K562 (cell line): Measurements from ENCODE around the gene SPTBN4. TPM values are rescaled to one million over a fixed set of nuclear protein-coding genes. Genes with fewer than 3 reads are reported as not detected.

Experiments
- ATF2 ChIP-seq: sonication (generic); formaldehyde crosslinking; IDR thresholded peaks from 2 replicates; pipeline ENCODE4 v1.8.1; 2022; ENCODE audit warnings: missing genetic modification reagents
- BDP1 ChIP-seq: IDR thresholded peaks from 3 replicates; pipeline ENCODE4 v1.6.1; 2011; ENCODE audit not compliant: insufficient read length, insufficient read depth
- MBD1 ChIP-seq: fragments of 250-450 bp; sonication (Bioruptor Pico); IDR thresholded peaks from 2 replicates; pipeline ENCODE4 v1.8.0; 2022; ENCODE audit warnings: inconsistent platforms
- PKNOX1 ChIP-seq: fragments of 450-650 bp; IDR thresholded peaks from 2 replicates; pipeline ENCODE4 v1.6.1; 2016
- RBM14 ChIP-seq: fragments of 200-400 bp; formaldehyde crosslinking; IDR thresholded peaks from 2 replicates; pipeline ENCODE4 v1.6.1; 2018; ENCODE audit warnings: low read depth, mild to moderate bottlenecking, low read length, moderate library complexity, borderline replicate concordance; ENCODE audit not compliant: insufficient read depth
- RBM22 ChIP-seq: fragments of 200-400 bp; formaldehyde crosslinking; IDR thresholded peaks from 2 replicates; pipeline ENCODE4 v1.6.1; 2018; ENCODE audit warnings: low read length, low read depth; ENCODE audit not compliant: poor library complexity, severe bottlenecking
- THAP12 ChIP-seq: fragments of 250-450 bp; sonication (Bioruptor Pico); IDR thresholded peaks from 2 replicates; pipeline ENCODE4 v1.9.0; 2021; ENCODE audit warnings: mild to moderate bottlenecking, inconsistent platforms
- ZBTB2 ChIP-seq: fragments of 450-650 bp; IDR thresholded peaks from 2 replicates; pipeline ENCODE4 v1.6.1; 2016; ENCODE audit warnings: antibody characterized with exemption
- ZBTB43 ChIP-seq: sonication (generic); formaldehyde crosslinking; IDR thresholded peaks from 2 replicates; pipeline ENCODE4 v1.8.0; 2023; ENCODE audit warnings: mild to moderate bottlenecking, missing genetic modification reagents
- ZHX1 ChIP-seq: fragments of 150-350 bp; conservative IDR thresholded peaks from 2 replicates; pipeline ENCODE4 v1.6.1; 2014; ENCODE audit warnings: low read length
- ZNF224 ChIP-seq: sonication (generic); formaldehyde crosslinking; IDR thresholded peaks from 2 replicates; pipeline ENCODE4 v1.8.0; 2022; ENCODE audit warnings: mild to moderate bottlenecking, missing genetic modification reagents
- ZNF561 ChIP-seq: fragments of 450-650 bp; formaldehyde crosslinking; conservative IDR thresholded peaks from 2 replicates; pipeline ENCODE4 v1.4.0; 2020; ENCODE audit warnings: mild to moderate bottlenecking, moderate library complexity
- ZZZ3 ChIP-seq: fragments of 450-650 bp; IDR thresholded peaks from 2 replicates; pipeline ENCODE4 v1.6.1; 2016; ENCODE audit warnings: antibody characterized with exemption, mild to moderate bottlenecking, moderate library complexity
- polyA plus RNA-seq, 8 experiments: library from polyadenylated mRNA; depleted of rRNA in 4 of 8; stranded (reverse) in 5 of 8; unstranded in 3 of 8; fragments of >200 nt; fragmentation: Nextera tagmentation in 2 of 8; fragmentation: Illumina TruSeq in 1 of 8; extraction: Ambion mirVana in 2 of 8; extraction: Trizol in 1 of 8; gene quantifications; 2 replicates each; pipeline versions ENCODE4 v1.2.1 to v1.2.3, GENCODE V29; 2011 to 2014; ENCODE audit warnings: inconsistent platforms in 1 of 8, missing spikeins in 1 of 8
- total RNA-seq, 7 experiments: library from RNA; depleted of rRNA in 6 of 7; stranded (reverse); fragments of >200 nt in 6 of 7; fragmentation: Illumina TruSeq in 2 of 7; extraction: Trizol in 2 of 7; gene quantifications; 2 replicates each; pipeline versions ENCODE4 v1.2.1 to v1.2.3, GENCODE V29; 2011 to 2021; ENCODE audit warnings: low replicate concordance in 1 of 7

SPTBN4 gene
- total and polyA plus RNA-seq, 9 of the 15 experiments (the other 6 are each of a cell fraction or from before 2014, with no cell fraction given), result 0.01 to 1.5 (median 0.86) TPM

GRCh38 chr19:40576585-40577451, 110.0 kb downstream of the SPTBN4 start, which contains the start of gene SHKBP1 (continued):
- TF ChIP-seq ZHX1 (no peak), MBD1 (CRISPR knock-in tag) (no peak), BDP1 (no peak), ZBTB2 (no peak), THAP12 (no peak), ZBTB43 (no peak), ZNF561 (no peak), ZNF224 (no peak), ZZZ3 (no peak), RBM14 (no peak), RBM22 (no peak), PKNOX1 (peak; percentile 100), ATF2 (no peak)
